ENCODE data around the gene MYH11. TPM values are rescaled to one million over a fixed set of nuclear protein-coding genes. Genes with fewer than 3 reads are reported as not detected.
A peak's percentile ranks its signal among the peaks of the same experiment; 100 is the strongest.

MYH11 gene
- total RNA-seq, 6 experiments from 2014 or later: 1.5 to 3.9 (median 2.7) TPM

DNA sequence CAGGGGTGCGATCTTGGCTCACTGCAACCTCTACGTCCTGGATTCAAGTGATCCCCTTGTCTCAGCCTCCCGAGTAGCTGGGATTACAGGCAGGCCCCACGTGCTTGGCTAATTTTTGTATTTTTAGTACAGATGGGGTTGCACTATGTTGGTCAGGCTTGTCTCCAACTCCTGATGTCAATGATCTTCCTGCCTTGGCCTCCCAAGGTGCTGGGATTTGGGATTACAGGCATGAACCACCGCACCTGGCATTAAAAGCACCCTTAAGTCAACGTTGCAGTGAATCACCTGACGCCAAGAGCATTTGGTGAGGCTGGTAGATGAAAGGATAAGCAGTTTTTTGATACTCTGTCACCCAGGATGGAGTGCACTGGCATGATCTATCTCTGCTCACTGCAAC is 147.8 kb downstream of the MYH11 start:
- no peaks in the 10 kb centered on the region for H3K4me1 ChIP-seq
- no peak for TF ChIP-seq POLR2A (IDR thresholded peaks at IDR 0.05)
- no peak overlapping the region for H3K4me3 ChIP-seq
- H3K27me3 ChIP-seq: no peaks in the 10 kb centered on the region
- WGBS (ENCODE audit: insufficient coverage, low coverage, low lambda C conversion rate, missing lambda C conversion rate): 94% methylated on average over 4 of the region's 7 CpGs
- intact Hi-C loops (cut with DNase I): no loop called here
- H3K27ac ChIP-seq: no peak overlapping the region
- no peak for DNase-seq
- ATAC-seq: no peak
- no peaks in the 10 kb centered on the region for H3K36me3 ChIP-seq
- H3K9me3 ChIP-seq: no peaks in the 10 kb centered on the region

DNA sequence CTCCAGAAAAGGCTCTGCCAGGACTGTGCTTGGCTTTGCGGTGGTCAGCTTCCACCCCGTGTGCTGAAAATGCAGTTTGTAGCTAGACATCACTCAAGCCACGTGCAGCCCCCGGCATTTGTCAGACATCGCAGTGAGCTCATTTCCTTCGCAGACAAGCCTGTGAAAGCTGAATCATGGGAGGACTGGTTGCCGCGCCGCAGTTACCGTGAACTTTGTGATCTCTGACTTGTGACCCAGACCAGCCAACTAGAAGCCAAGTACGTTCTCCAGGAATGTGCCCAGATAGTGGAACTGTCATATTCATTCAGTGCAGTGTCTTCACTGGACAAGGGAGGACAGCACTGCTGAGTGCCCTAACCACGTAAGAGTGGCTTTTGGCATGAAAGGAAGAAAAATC is 148.7 kb downstream of the MYH11 start:
- TF ChIP-seq, protein P1, sequence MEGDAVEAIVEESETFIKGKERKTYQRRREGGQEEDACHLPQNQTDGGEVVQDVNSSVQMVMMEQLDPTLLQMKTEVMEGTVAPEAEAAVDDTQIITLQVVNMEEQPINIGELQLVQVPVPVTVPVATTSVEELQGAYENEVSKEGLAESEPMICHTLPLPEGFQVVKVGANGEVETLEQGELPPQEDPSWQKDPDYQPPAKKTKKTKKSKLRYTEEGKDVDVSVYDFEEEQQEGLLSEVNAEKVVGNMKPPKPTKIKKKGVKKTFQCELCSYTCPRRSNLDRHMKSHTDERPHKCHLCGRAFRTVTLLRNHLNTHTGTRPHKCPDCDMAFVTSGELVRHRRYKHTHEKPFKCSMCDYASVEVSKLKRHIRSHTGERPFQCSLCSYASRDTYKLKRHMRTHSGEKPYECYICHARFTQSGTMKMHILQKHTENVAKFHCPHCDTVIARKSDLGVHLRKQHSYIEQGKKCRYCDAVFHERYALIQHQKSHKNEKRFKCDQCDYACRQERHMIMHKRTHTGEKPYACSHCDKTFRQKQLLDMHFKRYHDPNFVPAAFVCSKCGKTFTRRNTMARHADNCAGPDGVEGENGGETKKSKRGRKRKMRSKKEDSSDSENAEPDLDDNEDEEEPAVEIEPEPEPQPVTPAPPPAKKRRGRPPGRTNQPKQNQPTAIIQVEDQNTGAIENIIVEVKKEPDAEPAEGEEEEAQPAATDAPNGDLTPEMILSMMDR (IDR thresholded peaks at IDR 0.05): no peak
- WGBS (ENCODE audit: insufficient coverage, low coverage, low lambda C conversion rate, missing lambda C conversion rate): 58% methylated on average over 9 of the region's 12 CpGs
- no peaks in the 10 kb centered on the region for H3K27me3 ChIP-seq
- ATAC-seq: peak; percentile 37 to 70 (median 52)
- H3K9me3 ChIP-seq: no peaks in the 10 kb centered on the region
- H3K36me3 ChIP-seq: no peaks in the 10 kb centered on the region
- intact Hi-C loops (cut with DNase I): no loop called here
- no peak overlapping the region for H3K4me3 ChIP-seq
- DNase-seq: no peak
- H3K27ac ChIP-seq: no peak overlapping the region
- H3K4me1 ChIP-seq: no peaks in the 10 kb centered on the region

DNA sequence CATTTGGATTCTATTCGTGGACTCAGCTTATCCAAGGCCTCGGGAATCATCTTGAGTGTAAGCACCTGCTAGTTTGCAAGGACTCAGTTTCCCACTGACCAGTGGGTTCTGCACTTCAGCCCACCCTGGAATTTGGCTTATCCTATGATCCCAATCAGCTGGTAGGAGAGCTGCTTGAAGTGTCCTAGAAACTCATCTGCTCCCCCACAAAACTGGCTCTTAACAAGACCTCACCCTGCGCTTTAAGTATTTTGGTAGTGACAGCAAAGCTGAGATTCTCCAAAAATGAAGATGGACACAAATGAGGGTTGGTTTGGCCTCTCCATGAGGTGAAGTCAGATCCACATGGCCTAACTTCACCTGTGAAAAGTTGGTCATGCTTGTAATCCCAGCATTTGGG is 149.5 kb downstream of the MYH11 start:
- Histone ChIP-seq H3K36me3 (no peaks in the 10 kb centered on the region), H3K27me3 (no peaks in the 10 kb centered on the region), H3K4me3 (no peak overlapping the region), H3K9me3 (no peaks in the 10 kb centered on the region), H3K27ac (no peak overlapping the region), H3K4me1 (no peaks in the 10 kb centered on the region)
- no CpG with 5 or more reads among the region's 3 CpGs for WGBS (ENCODE audit: insufficient coverage, low coverage, low lambda C conversion rate, missing lambda C conversion rate)
- ATAC-seq (no peak), DNase-seq (no peak)
- TF ChIP-seq, protein P1 (IDR thresholded peaks at IDR 0.05): no peak
- TF ChIP-seq POLR2A (IDR thresholded peaks at IDR 0.05): no peak
- intact Hi-C loops (cut with DNase I): no loop called here

DNA sequence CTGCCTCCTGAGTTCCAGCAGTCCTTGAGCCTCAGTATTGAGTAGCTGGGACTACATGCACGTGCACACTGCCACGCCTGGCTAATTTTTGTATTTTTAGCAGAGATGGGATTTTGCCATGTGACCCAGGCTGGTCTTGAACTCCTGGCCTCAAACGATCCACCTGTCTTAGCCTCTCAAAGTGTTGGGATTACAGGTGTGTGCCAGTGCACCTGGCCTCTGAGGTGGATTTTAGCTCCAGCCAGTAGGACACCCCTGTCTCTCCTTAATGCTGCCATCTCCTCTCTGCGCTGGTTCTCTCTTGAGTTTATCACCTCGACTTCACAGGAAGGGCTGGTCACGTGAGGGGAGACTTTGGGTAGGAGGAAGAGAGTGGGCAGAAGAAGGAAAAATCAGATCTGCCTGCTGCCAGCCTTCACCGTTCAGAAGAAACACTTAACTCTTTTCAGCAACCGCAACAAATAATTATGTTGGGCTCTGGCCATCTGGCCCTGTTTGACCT is 151.7 kb downstream of the MYH11 start:
- H3K36me3 ChIP-seq: peaks cover 0 to under 1% (median 0%) of the 10 kb centered on the region in 4 donors
- DNase-seq (no peak), ATAC-seq (no peak)
- intact Hi-C loops (cut with DNase I): no loop called here
- no peaks in the 10 kb centered on the region for H3K9me3 ChIP-seq
- TF ChIP-seq, protein P1 (IDR thresholded peaks at IDR 0.05): no peak
- TF ChIP-seq POLR2A (IDR thresholded peaks at IDR 0.05): no peak
- H3K4me1 ChIP-seq: no peaks in the 10 kb centered on the region
- no peaks in the 10 kb centered on the region for H3K27me3 ChIP-seq
- no peak overlapping the region for H3K4me3 ChIP-seq
- WGBS (ENCODE audit: insufficient coverage, low coverage, low lambda C conversion rate, missing lambda C conversion rate): 69% methylated on average over 7 of the region's 8 CpGs
- H3K27ac ChIP-seq: no peak overlapping the region

DNA sequence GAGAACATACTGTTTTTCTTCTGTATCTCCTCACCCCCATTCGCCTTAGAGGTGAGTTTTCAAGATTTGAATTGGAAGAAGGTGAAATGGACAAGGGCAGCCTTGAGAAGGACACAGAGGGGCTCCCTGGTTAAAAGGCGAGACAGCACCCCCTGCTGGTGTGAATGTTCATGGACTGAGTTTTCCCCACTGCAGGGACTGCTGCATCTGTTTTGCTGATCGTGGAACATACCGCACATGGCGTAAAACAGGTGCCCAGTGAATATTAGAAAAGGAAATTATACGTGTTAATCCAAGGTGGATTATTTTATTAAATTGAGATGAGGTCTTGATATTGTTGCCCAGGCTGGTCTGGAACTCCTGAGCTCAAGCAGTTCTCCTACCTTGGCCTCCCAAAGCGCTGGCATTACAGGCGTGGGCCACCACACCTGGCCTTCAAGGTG is 152.3 kb downstream of the MYH11 start:
- TF ChIP-seq, protein P1 (IDR thresholded peaks at IDR 0.05): peak; percentile 72 to 88 (median 84)
- no peak for TF ChIP-seq POLR2A (IDR thresholded peaks at IDR 0.05)
- Histone ChIP-seq H3K27ac (no peak overlapping the region), H3K4me1 (no peaks in the 10 kb centered on the region), H3K9me3 (no peaks in the 10 kb centered on the region), H3K4me3 (no peak overlapping the region), H3K36me3 (peaks cover 0 to 6% (median 0%) of the 10 kb centered on the region in 4 donors), H3K27me3 (no peaks in the 10 kb centered on the region)
- intact Hi-C loops (cut with DNase I): no loop called here
- ATAC-seq (peak; percentile 87 to 94 (median 90)), DNase-seq (peak; percentile 50 to 75 (median 71))
- 41% methylated on average over 7 of the region's 8 CpGs for WGBS (ENCODE audit: insufficient coverage, low coverage, low lambda C conversion rate, missing lambda C conversion rate)
